ENCODE results near the gene GIMAP2. TPM values are rescaled to one million over a fixed set of nuclear protein-coding genes. Genes with fewer than 3 reads are reported as not detected.
"Not testable (repeated sequence)": the region's sequence is repeated elsewhere in the genome, so short reads cannot be mapped to it uniquely, and the experiment has no call there.

Gene GIMAP2
- total RNA-seq, 1 donor from 2014 or later: 46.9 TPM

GRCh38 chr7:150668977-150669376 is 16.5 kb upstream of the GIMAP2 start:
- Histone ChIP-seq H3K36me3 (no peaks in the 10 kb centered on the region), H3K27ac (no peak overlapping the region), H3K4me3 (no peak overlapping the region), H3K4me1 (peaks cover 10% of the 10 kb centered on the region), H3K27me3 (ENCODE audit: low read depth) (no peaks in the 10 kb centered on the region), H3K9me3 (no peaks in the 10 kb centered on the region)
- DNase-seq (no peak), ATAC-seq (no peak)
- intact Hi-C loops (cut with DNase I): no loop called here
- TF ChIP-seq CTCF (IDR thresholded peaks at IDR 0.05): no peak

GRCh38 chr7:150671798-150672585 is 13.5 kb upstream of the GIMAP2 start:
- intact Hi-C loops (cut with DNase I); H3K27me3 ChIP-seq (ENCODE audit: low read depth); DNase-seq; H3K27ac ChIP-seq; ATAC-seq; H3K9me3 ChIP-seq; H3K4me3 ChIP-seq; H3K36me3 ChIP-seq: not testable (repeated sequence)
- peaks cover 11% of the 10 kb centered on the region for H3K4me1 ChIP-seq

GRCh38 chr7:150675714-150676113 is 9.8 kb upstream of the GIMAP2 start:
- H3K4me3 ChIP-seq: no peak overlapping the region
- peaks cover 20% of the 10 kb centered on the region for H3K4me1 ChIP-seq
- H3K36me3 ChIP-seq: no peaks in the 10 kb centered on the region
- no peak for TF ChIP-seq CTCF (IDR thresholded peaks at IDR 0.05)
- peak overlapping the region; percentile 37 for H3K27ac ChIP-seq
- intact Hi-C loops (cut with DNase I): no loop called here
- no peak for ATAC-seq
- H3K27me3 ChIP-seq (ENCODE audit: low read depth): no peaks in the 10 kb centered on the region
- no peaks in the 10 kb centered on the region for H3K9me3 ChIP-seq
- DNase-seq: no peak

GRCh38 chr7:150676276-150676675 is 9.2 kb upstream of the GIMAP2 start:
- intact Hi-C loops (cut with DNase I); H3K9me3 ChIP-seq; H3K36me3 ChIP-seq; H3K27me3 ChIP-seq (ENCODE audit: low read depth); DNase-seq; ATAC-seq; H3K4me3 ChIP-seq: not testable (repeated sequence)
- H3K27ac ChIP-seq: peak overlapping the region; percentile 37
- peaks cover 20% of the 10 kb centered on the region for H3K4me1 ChIP-seq

- peak; percentile 29 to 63 for ATAC-seq
- H3K27me3 ChIP-seq (ENCODE audit: low read depth); intact Hi-C loops (cut with DNase I); H3K4me3 ChIP-seq; DNase-seq; H3K9me3 ChIP-seq; H3K36me3 ChIP-seq: not testable (repeated sequence)
- Histone ChIP-seq H3K4me1 (peaks cover 20% of the 10 kb centered on the region), H3K27ac (peak overlapping the region; percentile 34)
Measured at GRCh38 chr7:150676854-150677253, 8.7 kb upstream of the GIMAP2 start.

- intact Hi-C loops (cut with DNase I); H3K27me3 ChIP-seq (ENCODE audit: low read depth); H3K4me3 ChIP-seq; H3K36me3 ChIP-seq; DNase-seq; H3K27ac ChIP-seq; ATAC-seq; H3K9me3 ChIP-seq: not testable (repeated sequence)
- peaks cover 20% of the 10 kb centered on the region for H3K4me1 ChIP-seq
Measured at GRCh38 chr7:150678601-150679000, 6.9 kb upstream of the GIMAP2 start.

GRCh38 chr7:150680364-150680763 is 5.1 kb upstream of the GIMAP2 start:
- H3K27ac ChIP-seq; H3K4me3 ChIP-seq; H3K27me3 ChIP-seq (ENCODE audit: low read depth); H3K36me3 ChIP-seq; DNase-seq; ATAC-seq; H3K9me3 ChIP-seq; intact Hi-C loops (cut with DNase I): not testable (repeated sequence)
- peaks cover 33% of the 10 kb centered on the region for H3K4me1 ChIP-seq

- peak overlapping the region; percentile 59 for H3K4me3 ChIP-seq
- H3K27ac ChIP-seq: peak overlapping the region; percentile 86
- peaks cover 36% of the 10 kb centered on the region for H3K4me1 ChIP-seq
- intact Hi-C loops (cut with DNase I): no loop called here
- ATAC-seq: peak; percentile 30 to 68
- H3K27me3 ChIP-seq (ENCODE audit: low read depth): no peaks in the 10 kb centered on the region
- H3K36me3 ChIP-seq: peaks cover 18% of the 10 kb centered on the region
- TF ChIP-seq CTCF (IDR thresholded peaks at IDR 0.05): no peak
- no peaks in the 10 kb centered on the region for H3K9me3 ChIP-seq
- DNase-seq: no peak
Measured at GRCh38 chr7:150686030-150686631, 625 bp downstream of the GIMAP2 start.
